ENCODE data around the gene NT5M.
"Not testable (repeated sequence)": the region's sequence is repeated elsewhere in the genome, so short reads cannot be mapped to it uniquely, and the experiment has no call there.

NT5M gene

DNA sequence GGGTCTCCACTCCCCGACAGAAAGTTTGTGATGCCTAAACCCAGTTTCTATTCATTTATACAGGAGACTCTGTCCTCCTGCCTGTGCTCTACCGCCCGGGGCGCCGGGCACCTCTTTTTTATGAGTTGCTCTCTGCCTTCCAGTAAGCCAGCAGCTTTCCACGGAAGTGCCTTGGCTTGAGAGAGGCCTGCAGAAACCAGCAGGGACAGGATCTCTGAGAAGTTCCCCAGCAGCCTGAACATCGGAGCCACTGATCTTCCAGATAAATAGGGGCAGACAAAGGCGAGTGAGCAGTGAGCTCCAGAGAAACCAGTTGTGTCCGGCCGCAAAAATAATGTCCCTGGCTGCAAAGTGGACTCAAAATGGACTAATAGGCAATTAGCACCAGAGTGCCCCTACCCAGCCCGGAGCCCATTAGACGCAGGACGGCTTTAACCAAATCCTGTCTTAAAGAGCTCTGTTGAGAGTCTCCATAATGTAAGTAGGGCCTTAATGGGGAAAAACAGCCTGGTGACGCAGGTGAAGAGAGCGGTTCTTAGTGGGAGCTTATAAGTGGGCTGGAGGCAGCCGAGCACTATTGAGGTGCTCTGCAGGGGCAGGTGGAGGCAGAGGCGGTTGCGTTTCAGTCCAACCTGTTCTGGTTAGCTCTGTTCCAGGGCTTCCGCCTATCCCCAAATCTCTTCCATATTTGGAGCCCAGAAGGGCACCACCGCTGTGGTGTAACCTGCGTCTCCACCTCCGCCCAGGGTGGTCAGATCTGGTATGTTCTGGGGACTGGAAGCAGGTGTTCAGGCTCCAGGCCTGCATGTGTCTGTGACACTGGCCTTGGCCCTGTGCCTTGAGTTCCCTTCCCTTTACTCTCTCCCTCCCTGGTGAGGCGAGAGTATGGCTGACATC lies 74.1 kb downstream of the NT5M start:
- DNase-seq, result no peak

DNA sequence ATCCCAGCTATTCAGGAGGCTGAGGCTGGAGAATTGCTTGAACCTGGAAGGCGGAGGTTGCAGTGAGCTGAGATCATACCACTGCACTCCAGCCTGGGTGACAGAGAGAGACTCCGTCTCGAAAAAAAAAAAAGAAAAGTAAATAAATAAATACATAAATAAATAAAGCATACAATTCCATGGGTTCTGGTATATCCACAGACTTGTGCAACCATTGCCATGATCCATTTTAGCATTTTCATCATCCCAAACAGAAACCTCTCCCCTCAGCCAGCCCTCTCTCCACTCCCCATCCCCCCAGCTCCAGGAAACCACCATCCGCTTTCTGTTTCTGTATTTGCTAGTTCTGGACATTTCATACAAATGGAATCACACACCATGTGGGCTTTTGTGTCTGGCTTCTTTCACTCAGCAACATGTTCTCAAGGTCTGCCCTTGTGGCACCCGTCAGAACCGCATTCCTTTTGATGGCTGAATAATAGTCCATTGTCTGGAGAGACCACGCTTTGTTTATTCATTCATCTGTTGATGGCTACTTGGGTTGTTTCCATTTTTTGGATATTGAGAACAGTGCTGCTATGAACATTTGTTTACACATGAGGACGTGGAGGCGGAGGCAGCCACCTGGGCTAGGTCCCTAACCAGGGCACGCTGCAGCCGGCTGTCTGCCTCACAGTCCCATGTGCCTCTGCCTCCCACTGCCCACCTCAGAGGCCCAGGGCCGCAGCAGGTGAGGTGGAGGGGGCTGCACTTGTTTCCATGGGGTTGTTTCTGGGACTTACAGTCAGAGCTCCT lies 76.2 kb downstream of the NT5M start:
- no peak for DNase-seq

DNA sequence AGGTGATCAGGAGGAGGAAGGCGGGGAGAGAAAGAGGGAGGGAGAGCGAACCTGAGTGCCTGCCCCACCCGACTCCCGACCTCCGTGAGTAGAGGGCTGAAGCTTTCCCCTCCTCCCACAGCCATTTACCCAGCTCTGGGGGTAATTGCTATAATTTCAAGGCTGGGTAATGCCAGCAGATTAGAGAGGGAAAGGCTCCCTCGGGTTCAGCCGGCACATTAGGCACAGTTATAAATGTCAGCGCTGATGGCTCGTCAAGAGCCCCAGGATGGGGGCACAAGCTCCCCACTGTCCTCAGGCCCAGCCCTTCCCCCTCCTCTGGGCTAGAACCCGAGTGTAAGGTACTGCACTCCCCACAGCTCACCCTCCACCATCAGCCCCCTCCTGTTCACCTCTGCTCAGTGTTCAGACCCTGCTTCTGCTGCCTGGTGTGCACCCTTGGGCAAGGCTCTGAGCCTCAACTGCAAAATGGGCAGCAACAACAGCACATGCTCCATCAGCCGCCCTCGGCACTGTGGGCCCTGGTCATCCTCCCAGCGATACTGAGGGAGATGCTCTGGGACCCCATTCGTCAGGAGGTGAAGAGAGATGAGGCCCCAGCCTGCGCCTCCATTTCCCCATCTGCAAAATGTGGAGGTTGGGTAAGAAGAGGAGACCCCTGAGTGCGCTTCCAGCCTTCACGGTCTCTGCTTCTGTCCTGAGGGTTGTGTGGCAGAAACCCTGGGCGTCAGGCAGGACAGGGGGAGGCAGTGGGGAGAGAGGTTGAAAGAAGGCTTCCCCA lies 77.2 kb downstream of the NT5M start:
- DNase-seq, result no peak

DNA sequence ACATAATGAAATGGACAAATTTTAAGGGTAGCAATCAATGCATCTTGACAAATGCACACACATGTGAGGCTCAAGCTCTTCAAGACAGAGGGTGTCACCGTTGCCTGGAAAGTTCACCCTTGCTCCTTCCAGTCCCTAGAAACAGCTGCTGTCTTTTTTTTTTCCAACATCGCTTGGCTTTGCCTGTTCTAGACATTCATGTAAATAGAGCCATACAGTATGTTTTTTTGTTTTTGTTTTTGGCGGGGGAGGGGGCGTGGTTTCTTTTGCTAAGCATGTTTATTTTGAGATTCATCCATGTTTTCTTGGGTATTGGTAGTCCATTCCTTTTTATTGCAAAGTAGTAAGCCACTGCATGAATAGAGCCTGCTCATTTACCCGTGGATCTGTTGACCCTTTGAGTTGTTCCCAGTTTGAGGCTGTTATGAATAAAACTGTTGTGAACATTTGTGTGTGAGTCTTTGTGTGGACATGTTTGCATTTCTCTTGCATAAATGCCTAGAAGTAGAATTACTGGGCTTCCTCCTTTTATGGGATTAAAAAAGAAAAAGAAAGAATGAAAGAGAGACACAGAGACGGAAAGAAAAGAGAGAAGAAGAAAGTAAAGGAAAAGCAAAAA lies 78.4 kb downstream of the NT5M start:
- DNase-seq, result no peak

DNA sequence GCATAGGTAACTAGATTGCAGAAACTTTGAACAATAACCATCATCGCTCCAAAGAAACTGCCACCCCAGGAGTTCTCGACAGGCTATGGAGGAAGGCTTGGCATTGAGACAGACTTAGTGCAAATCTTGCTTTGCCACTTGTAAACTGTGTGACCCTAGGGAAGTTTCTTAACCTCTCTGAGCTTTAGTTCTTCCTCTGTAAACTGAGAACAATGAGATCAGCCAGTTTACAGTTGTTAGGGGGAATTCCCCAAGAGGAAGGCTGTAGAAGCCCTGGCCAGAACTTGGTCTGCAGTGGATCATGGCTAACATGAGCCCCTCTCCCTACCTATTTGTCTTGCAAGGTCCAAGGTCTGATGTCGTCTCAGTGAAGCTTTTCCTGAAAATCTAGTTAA lies 78.9 kb downstream of the NT5M start:
- no peak for DNase-seq

DNA sequence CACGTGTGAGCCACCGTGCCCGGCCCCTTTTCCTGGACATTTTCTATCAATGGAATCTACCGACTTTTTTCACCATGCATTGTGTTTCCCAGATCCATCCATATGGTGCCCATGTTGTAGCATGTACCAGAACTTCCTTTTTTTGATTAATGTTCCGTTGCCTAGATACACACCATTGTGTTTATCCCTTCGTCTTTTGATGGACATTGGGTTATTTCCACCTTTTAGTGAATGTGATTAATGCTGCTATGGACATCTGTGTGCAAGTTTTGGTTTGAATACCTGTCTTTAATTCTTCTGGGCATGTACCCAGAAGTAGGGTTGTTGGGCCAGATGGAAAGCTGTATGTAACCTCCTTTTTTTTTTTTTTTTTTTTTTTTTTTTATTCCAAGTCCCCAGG lies 79.8 kb downstream of the NT5M start:
- DNase-seq, result no peak

DNA sequence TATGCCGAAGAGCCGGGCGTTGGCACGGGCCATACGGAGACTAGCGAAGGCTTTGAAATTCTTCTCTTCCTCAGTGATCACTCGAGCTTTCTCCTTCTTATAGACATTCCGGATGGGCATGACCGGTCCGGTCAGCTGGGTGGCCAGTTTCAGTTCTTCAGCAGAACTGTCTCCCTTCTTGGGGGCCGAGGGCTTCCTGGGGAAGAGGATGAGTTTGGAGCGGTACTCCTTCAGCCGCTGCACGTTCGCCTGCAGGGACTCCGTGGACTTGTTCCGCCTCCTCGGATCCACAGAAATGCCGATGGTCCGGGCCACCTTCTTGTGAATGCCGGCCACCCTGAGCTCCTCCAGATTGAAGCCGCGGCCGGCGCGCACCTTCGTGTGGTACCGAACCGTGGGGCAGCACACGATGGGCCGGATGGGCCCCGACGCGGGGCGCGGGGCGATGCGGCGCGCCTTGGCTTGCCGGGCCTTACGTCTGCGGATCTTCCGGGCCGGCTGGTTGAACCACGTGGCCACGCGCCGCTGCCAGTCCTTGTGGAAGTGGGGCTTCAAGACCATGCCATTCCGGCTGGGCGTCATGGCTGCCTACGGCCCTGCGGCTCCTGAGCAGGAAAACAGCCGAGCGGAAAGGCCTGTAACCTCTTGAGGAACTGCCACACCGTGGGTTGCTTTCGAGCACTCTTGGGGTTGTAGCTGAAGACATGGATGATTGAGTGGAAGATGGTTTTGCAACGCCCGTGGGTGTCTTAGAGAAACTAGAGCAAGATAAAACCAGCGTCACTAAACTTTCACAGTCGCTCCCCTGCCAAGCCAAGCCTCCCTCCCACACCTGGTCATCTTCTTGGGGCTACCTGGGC lies 80.5 kb downstream of the NT5M start:
- not testable (repeated sequence) for DNase-seq

DNA sequence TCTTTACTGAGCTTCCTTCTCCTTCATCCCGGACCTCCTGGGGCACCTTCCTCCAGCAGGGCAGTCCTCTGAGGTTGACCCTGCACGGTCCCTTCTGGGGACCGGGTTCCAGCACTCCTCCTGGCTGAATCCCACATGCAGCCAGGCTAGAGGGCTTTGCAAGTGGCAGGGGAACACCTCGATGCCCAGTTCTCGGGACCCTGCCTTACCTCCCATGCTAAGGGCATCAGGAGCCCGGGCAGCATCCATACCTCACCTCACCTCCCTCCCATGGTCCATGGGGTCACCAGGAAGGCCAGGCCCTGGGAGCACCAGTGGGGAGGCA lies 81.1 kb downstream of the NT5M start:
- no peak for DNase-seq

DNA sequence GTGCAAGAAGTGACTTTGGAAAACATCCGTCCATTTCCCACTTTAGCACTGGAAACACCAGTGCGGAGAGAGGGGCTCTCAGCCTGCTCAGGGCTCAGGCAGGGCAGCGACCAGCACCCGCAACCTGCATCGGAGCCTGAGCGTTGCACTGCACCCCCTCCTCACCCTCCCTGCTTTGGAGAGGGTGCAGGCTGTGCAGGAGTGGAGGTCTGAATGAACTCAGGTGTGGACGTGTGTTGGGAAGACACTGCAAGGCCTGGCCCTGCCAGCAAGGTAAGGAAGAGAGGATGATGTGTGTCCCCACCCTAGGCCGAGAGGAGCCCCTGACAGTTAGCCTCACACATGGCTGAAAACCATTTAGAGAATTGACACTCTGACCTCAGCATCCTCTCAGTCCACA lies 81.8 kb downstream of the NT5M start:
- no peak for DNase-seq

DNA sequence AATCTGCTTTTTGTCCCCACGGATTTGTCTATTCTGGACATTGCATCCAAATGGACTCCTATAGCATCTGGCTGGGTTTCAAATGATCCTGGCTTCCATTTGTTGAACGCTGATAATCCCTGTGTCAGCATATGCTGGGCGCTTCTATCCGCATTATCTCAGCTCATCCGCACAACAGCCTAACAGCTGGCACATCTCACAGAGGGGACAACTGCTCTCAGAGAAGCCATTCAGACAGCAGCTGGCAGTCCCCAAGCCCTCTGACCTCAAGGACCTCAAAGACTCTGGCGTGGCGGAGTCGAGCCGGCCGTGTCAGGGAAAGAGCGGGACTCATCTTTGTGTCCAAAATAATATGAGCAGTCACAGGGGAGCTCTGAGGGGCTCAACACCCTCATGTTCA lies 82.3 kb downstream of the NT5M start:
- DNase-seq, result no peak

DNA sequence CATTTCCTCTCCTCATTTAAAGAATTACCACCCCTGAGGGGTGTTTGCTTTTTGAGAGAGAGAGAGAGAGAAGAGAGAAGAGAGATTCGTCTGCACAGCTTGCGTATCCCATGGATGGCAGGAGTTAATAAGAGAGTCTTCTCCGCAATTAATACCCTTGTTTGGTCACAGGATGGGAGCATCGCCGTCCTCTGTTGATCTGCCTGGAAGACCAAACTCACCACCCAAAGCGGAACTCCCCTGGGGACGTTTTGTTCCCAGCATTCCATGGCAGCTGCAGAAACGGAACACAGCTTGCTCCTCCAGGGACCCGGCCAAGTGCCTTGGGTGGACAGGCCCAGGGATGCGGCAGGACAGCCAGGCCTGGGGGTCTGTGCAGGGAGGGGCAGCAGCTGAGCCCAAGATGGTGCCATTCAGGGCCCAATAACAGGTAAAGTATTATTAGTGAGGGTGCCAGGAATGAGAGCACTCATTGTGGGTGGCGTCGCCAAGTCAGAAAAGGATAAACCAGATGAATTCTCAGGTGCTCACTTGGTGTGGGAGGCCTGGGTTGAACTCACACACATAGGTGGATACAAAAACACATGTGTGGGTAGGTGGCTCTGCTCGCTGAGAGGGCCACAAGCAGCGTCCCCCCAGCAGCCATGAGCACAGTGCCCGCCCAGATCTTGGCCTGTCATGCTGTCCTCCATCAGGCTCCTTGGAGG lies 83.1 kb downstream of the NT5M start:
- DNase-seq, result no peak

DNA sequence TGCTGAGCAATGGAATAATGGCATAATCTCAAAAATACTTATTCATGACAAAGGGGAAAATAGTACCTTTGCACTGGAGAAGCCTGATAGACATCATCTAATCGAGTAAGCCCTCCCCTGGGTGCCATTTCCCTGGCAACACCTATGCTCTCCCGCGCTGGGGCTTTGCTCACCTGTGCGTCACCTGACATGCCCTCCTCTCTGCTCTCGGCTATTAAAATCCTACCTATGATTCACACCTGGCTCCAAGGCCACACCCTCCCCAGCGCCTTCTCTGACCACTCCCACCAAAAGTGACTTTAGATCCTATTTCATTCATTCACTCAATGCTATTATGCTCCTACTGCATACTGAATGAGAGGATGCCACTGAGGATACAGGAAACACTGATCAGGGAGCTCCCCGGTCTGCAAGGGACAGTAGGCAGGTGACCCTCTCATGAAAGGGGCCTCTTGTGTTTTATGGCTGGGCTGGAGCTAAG lies 83.9 kb downstream of the NT5M start:
- DNase-seq, result no peak

DNA sequence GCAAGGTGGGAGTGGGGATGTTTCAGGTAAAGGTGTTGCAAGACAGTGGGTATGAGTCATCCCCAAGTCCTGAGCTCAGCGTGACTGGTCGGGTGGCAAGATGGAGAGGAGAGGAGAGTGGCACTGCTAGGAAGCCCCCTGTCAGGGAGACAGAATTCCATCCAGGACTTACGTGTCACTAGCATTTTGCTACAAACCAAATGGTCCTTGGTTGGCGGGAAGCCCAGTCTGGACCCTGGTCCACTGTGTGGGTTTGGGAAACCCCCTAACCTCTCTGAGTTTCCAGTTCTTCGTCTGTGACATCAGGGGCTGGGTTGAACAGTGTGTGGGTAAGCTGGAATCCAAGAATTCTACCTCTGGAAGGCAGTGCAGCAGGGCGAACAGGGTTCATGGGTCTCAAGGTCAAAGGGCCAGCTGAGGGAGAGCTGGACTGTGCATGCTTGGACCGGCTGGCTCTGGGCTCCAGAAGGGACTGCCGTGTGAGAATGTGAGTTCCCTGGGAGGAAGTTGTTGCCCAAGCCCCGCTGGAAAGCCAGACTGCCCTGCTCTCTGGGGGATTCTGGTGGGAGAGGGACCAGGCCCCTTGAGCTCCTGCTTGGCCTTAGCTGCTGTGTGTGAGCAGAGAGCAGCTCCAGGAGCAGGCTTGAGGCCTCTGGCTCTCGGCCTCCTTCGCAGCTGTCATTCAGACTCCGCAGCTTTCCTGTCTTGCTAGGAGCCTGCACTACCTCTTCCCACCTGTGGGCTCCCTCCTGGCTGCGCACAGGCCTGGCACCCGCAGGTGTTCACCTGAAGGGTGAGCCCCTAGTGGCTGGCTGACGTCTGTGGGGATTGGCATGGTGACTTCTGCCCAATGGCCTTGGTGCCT lies 84.6 kb downstream of the NT5M start:
- no peak for DNase-seq

DNA sequence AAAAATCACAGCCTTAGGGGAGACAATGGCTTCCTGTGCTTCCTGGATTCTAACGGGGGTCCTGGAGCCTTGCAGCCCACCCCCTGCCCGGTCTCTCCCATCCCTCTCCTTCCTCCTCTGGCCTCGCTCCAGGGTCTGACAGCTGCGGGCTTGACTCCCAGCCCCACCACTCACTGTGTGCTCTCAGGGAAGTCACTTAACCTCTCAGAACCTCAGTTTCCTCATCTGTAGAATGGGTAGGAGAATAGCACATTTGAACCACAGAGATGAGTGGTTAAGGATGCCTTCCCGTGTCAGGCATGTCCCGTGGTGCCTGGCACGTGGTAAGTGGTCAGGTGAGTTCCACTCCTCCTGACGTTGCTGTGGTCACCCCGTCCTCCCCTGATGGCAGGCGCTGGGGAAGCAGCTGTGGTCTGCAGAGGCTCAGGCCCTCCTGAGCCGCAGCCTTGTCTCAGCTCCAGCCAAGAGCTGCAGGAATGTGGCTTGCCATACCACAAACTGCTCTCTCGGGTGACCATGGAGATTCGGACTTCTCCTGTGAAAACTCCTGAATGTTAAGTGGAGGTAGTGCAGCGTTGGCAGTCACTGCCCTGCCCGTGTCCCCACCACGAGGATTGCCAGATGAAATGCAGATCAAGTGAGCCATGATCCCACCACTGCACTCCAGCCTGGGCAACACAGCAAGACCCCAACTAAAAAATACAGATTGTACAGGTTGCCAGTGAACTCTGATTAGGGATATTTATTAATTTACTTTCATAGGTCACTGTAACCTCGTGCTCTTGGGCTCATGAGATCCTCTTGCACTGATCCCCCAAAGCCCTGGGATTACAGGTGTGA lies 85.7 kb downstream of the NT5M start:
- no peak for DNase-seq

DNA sequence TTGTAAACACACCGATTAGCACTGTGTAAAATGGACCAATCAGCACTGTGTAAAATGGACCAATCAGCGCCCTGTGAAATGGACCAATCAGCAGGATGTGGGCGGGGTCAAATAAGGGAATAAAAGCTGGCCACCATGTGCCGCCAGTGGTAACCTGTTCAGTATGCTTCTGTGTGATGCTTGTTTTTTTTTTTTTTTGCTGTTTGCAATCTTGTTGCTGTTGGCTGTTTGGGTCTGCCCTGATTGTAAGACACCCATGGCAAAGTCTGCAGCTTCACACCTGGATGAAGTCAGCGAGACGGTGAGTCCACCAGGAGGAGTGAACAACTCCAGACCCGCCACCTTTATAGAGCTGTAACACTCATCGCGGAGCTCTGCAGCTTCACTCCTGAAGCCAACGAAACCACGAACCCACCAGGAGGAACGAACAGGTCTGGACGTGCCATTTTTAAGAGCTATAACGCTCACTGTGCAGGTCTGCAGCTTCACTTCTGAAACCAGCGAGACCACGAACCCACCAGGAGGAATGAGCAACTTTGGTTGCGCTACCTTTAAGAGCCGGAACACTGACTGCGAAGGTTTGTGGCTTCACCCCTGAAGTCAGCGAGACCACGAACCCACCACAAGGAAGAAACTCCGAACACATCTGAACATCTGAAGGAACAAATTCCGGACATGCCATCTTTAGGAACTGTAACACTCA lies 88.6 kb downstream of the NT5M start:
- peak; percentile 38 for DNase-seq

DNA sequence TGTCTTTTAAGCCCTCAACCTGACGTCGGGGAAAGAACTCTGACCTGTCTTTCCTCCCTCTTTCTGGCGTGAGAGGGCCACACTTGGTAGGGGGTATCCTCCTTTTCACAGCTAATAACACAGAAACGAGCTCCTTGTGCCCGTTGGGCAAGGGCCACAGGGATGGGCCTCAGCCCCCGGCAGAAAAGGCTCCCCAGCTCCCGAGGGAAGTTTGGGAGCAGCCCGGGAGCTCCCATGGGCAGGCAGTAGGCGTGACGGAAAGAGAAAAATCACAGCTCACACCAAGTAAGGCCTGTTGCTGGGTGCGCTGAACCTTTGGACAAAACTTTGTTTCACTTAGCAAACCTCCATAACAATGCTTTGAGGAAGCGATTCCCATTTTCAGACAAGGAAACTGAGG lies 90.8 kb downstream of the NT5M start:
- DNase-seq, result no peak

DNA sequence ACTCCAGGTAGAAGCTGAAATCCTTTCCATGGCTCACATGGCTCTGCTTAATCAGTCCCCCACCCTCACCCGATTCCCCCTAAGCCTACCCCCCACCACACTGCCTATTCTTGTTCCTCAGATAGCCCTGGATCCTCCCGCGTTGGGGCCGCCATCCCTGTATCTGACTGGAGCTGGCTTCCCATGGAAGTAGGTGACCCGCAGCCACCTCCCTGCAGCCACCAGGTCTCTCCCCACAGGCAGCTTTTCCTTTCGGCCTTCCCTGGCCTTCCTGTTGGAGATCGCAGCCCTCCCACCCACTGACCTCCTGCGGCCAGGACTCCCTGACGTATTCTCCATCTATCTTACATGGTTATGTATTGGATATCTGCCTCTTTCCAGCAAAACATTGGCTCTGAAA lies 91.3 kb downstream of the NT5M start:
- no peak for DNase-seq

DNA sequence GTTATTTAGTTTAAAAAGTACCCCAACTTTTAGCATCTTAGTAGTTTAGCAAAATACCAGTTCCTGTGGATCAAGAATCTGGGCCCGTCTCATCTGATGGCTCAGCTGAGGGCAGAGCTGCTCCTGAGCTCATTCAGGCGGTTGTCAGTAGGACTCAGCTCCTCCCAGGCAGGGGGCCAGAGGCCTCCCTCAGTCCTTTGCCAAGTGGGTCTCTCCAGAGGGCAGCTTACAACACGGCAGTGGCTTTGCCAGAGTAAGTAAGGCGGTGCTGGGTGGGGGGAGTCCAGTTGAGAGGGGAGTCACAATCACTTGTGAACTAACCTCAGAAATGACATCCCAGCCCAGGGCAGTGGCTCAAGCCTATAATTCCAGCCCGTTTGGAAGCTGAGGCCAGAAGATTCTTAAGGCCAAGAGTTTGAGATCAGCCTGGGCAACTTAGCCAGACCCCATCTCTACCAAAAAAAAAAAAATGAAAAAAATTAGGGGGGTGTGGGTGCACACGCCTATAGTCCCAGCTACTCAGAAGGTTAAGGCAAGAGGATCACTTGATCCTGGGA lies 92.2 kb downstream of the NT5M start:
- DNase-seq, result no peak

Data from stimulated activated CD4-positive, alpha-beta T cell treated with anti-CD3 and anti-CD28 coated beads, Interleukin-12 subunit alpha, Interleukin-12 subunit beta, amount 100 ng/mL, for 4 hours (primary cell).